Endodermal cell (in vitro differentiated cells): ENCODE measurements around the gene CGB7. TPM values are rescaled to one million over a fixed set of nuclear protein-coding genes. Genes with fewer than 3 reads are reported as not detected.
"Not testable (repeated sequence)": the region's sequence is repeated elsewhere in the genome, so short reads cannot be mapped to it uniquely, and the experiment has no call there.

Experiments
- DNase-seq: peaks from one replicate; pipeline ENCODE4 v3.0.0-alpha.2; 2017
- H3K27ac ChIP-seq: 2 replicates; pipeline ENCODE4 v1.5.1; 2013; ENCODE audit warnings: mild to moderate bottlenecking, low read depth, low read length, moderate library complexity
- H3K27me3 ChIP-seq: 2 replicates; pipeline ENCODE4 v1.6.1; 2013; ENCODE audit warnings: mild to moderate bottlenecking, low read length, moderate library complexity; ENCODE audit not compliant: insufficient read depth, control insufficient read depth, poor library complexity, severe bottlenecking
- H3K36me3 ChIP-seq: 2 replicates; pipeline ENCODE4 v1.7.0; 2013; ENCODE audit warnings: mild to moderate bottlenecking, low read length, moderate library complexity; ENCODE audit not compliant: control insufficient read depth, insufficient read depth
- H3K4me1 ChIP-seq: one replicate; pipeline ENCODE4 v1.7.0; 2013; ENCODE audit warnings: low read length; ENCODE audit not compliant: control insufficient read depth, insufficient read depth
- H3K4me3 ChIP-seq: 2 replicates; pipeline ENCODE4 v1.5.1; 2013; ENCODE audit warnings: mild to moderate bottlenecking, low read length, moderate library complexity
- H3K9ac ChIP-seq: 2 replicates; pipeline ENCODE4 v1.6.1; 2013; ENCODE audit warnings: mild to moderate bottlenecking, low read length, moderate library complexity; ENCODE audit not compliant: poor library complexity, severe bottlenecking; ENCODE audit errors: extremely low read depth
- H3K9me3 ChIP-seq: 2 replicates; pipeline ENCODE4 v1.6.1; 2013; ENCODE audit warnings: mild to moderate bottlenecking, low read length, moderate library complexity; ENCODE audit not compliant: control insufficient read depth
- H3K27ac Mint-ChIP-seq: 2 replicates; pipeline ENCODE4 v1.8.0; 2020; ENCODE audit warnings: mixed read lengths
- H3K27me3 Mint-ChIP-seq: 2 replicates; pipeline ENCODE4 v1.8.0; 2021; ENCODE audit warnings: mild to moderate bottlenecking, mixed read lengths; ENCODE audit not compliant: insufficient read depth
- H3K36me3 Mint-ChIP-seq: 2 replicates; pipeline ENCODE4 v1.8.0; 2020; ENCODE audit warnings: low read depth, mixed read lengths
- H3K4me1 Mint-ChIP-seq: 2 replicates; pipeline ENCODE4 v1.8.0; 2020; ENCODE audit warnings: mixed read lengths
- H3K4me3 Mint-ChIP-seq: 2 replicates; pipeline ENCODE4 v1.8.0; 2020; ENCODE audit warnings: mild to moderate bottlenecking, moderate library complexity, mixed read lengths
- H3K9me3 Mint-ChIP-seq: 2 replicates; pipeline ENCODE4 v1.8.0; 2020; ENCODE audit warnings: mild to moderate bottlenecking, mixed read lengths
- WGBS, 2 experiments: methylation state at CpG; one replicate each; pipeline versions ENCODE4 v1.1.5 to v1.1.7; 2013; ENCODE audit warnings: missing lambda C conversion rate in 2 of 2, mixed read lengths in 1 of 2; ENCODE audit not compliant: insufficient coverage in 1 of 2, insufficient read length in 1 of 2; 5-methylcytosine and 5-hydroxymethylcytosine counted together
- total RNA-seq, 2 donors: library from RNA; stranded (reverse); fragmentation: NEBNext Ultra II Directional in 1 of 2; extraction: Animal tissue kit (Norgen Biotek cat#: 25700) in 1 of 2; gene quantifications; 2 replicates in 1 of 2; 3 replicates in 1 of 2; pipeline ENCODE4 v1.2.1, GENCODE V29; 2021
- TF ChIP-seq, protein P1 (sequence below): fragments of 200-600 bp; sonication (generic); conservative IDR thresholded peaks from 2 replicates; pipeline ENCODE4 v1.5.0; 2021; ENCODE audit warnings: antibody characterized with exemption, mild to moderate bottlenecking

The CGB7 gene
- total RNA-seq, 2 donors from 2014 or later = 1.5 to 2.9 TPM

- H3K27ac ChIP-seq = not testable (repeated sequence)
These were observed 19.4 kb downstream of the CGB7 start for GRCh38 chr19:49038111-49038510.

GRCh38 chr19:49036815-49037214 is 20.7 kb downstream of the CGB7 start, which contains the start of gene CGB1:
Gene CGB1, minus strand, starts transcription at chr19:49036895. Its CDS starts 184 bp downstream, at chr19:49036711.
- H3K36me3 ChIP-seq, H3K4me3 Mint-ChIP-seq, H3K9ac ChIP-seq, H3K9me3 Mint-ChIP-seq, H3K9me3 ChIP-seq, H3K27ac ChIP-seq, H3K36me3 Mint-ChIP-seq, H3K27ac Mint-ChIP-seq, H3K4me1 Mint-ChIP-seq, H3K4me1 ChIP-seq, H3K4me3 ChIP-seq, H3K27me3 ChIP-seq: not testable (repeated sequence)
- TF ChIP-seq, protein P1, sequence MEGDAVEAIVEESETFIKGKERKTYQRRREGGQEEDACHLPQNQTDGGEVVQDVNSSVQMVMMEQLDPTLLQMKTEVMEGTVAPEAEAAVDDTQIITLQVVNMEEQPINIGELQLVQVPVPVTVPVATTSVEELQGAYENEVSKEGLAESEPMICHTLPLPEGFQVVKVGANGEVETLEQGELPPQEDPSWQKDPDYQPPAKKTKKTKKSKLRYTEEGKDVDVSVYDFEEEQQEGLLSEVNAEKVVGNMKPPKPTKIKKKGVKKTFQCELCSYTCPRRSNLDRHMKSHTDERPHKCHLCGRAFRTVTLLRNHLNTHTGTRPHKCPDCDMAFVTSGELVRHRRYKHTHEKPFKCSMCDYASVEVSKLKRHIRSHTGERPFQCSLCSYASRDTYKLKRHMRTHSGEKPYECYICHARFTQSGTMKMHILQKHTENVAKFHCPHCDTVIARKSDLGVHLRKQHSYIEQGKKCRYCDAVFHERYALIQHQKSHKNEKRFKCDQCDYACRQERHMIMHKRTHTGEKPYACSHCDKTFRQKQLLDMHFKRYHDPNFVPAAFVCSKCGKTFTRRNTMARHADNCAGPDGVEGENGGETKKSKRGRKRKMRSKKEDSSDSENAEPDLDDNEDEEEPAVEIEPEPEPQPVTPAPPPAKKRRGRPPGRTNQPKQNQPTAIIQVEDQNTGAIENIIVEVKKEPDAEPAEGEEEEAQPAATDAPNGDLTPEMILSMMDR = peak; percentile 79
- peaks cover 13% of the 10 kb centered on the region for H3K27me3 Mint-ChIP-seq
- DNase-seq = peak; percentile 84
- WGBS, 2 experiments = 58 to 70% methylated on average over 12 to 16 of the region's 18 CpGs

More at GRCh38 chr19:49038111-49038510, 19.4 kb downstream of the CGB7 start:
- not testable (repeated sequence) for H3K4me1 ChIP-seq, H3K9me3 Mint-ChIP-seq, H3K9ac ChIP-seq, H3K4me1 Mint-ChIP-seq, H3K36me3 Mint-ChIP-seq, H3K4me3 ChIP-seq, H3K4me3 Mint-ChIP-seq, H3K9me3 ChIP-seq, DNase-seq, H3K27ac Mint-ChIP-seq, H3K27me3 ChIP-seq, H3K36me3 ChIP-seq
- 97 to 100% methylated on average over 1 to 4 of the region's 8 CpGs for WGBS, 2 experiments
- peaks cover 13% of the 10 kb centered on the region for H3K27me3 Mint-ChIP-seq

- peak; percentile 87 for DNase-seq
- not testable (repeated sequence) for H3K4me3 Mint-ChIP-seq, H3K36me3 Mint-ChIP-seq, H3K4me1 Mint-ChIP-seq, H3K9me3 Mint-ChIP-seq, H3K27ac ChIP-seq, H3K27ac Mint-ChIP-seq, H3K4me1 ChIP-seq, H3K36me3 ChIP-seq, H3K27me3 ChIP-seq, H3K9ac ChIP-seq, H3K4me3 ChIP-seq, H3K9me3 ChIP-seq
- peaks cover 17% of the 10 kb centered on the region for H3K27me3 Mint-ChIP-seq
- TF ChIP-seq, protein P1 = peak; percentile 79
- WGBS, 2 experiments = 78 to 80% methylated on average over 13 to 25 of the region's 28 CpGs
These were observed 25.8 kb downstream of the CGB7 start, which contains the start of gene CGB2 for GRCh38 chr19:49031642-49032301. Gene CGB2, plus strand, starts transcription at chr19:49031890. Its CDS starts 206 bp downstream, at chr19:49032096.

GRCh38 chr19:49030323-49030722 is 27.2 kb downstream of the CGB7 start:
- H3K27ac ChIP-seq, H3K9me3 ChIP-seq, H3K4me1 Mint-ChIP-seq, H3K4me1 ChIP-seq, H3K9me3 Mint-ChIP-seq, H3K4me3 Mint-ChIP-seq, H3K4me3 ChIP-seq, H3K27ac Mint-ChIP-seq, H3K36me3 ChIP-seq, H3K9ac ChIP-seq, H3K27me3 ChIP-seq, DNase-seq, H3K36me3 Mint-ChIP-seq: not testable (repeated sequence)
- 76 to 95% methylated on average over 3 to 4 of the region's 8 CpGs for WGBS, 2 experiments
- H3K27me3 Mint-ChIP-seq = peaks cover 13% of the 10 kb centered on the region

GRCh38 chr19:49029749-49030148 is 27.8 kb downstream of the CGB7 start:
- DNase-seq, H3K36me3 Mint-ChIP-seq, H3K4me1 ChIP-seq, H3K9me3 ChIP-seq, H3K27ac ChIP-seq, H3K36me3 ChIP-seq, H3K27me3 ChIP-seq, H3K4me1 Mint-ChIP-seq, H3K9ac ChIP-seq, H3K27ac Mint-ChIP-seq, H3K4me3 Mint-ChIP-seq, H3K9me3 Mint-ChIP-seq, H3K4me3 ChIP-seq: not testable (repeated sequence)
- peaks cover 14% of the 10 kb centered on the region for H3K27me3 Mint-ChIP-seq
- 85 to 88% methylated on average over 5 to 14 of the region's 14 CpGs for whole genome bisulfite sequencing, 2 experiments

GRCh38 chr19:49028686-49029085 is 28.9 kb downstream of the CGB7 start:
- peaks cover 14% of the 10 kb centered on the region for H3K27me3 Mint-ChIP-seq
- not testable (repeated sequence) for H3K27me3 ChIP-seq, H3K4me1 Mint-ChIP-seq, H3K4me3 ChIP-seq, H3K9me3 Mint-ChIP-seq, H3K4me3 Mint-ChIP-seq, H3K36me3 Mint-ChIP-seq, H3K9ac ChIP-seq, H3K36me3 ChIP-seq, H3K27ac ChIP-seq, H3K9me3 ChIP-seq, DNase-seq, H3K27ac Mint-ChIP-seq, H3K4me1 ChIP-seq
- 87% methylated on average over 7 of the region's 9 CpGs; no CpG with 5 or more reads in 1 of the 2 experiments for WGBS, 2 experiments
